ENCODE measurements around the gene RNF167.

Gene RNF167

GRCh38 chr17:4932756-4933155, 7.3 kb upstream of the RNF167 start:
- CTCF ChIA-PET, result interaction anchor here (1.0 to 1.3 kb wide), 2 partner anchors 24 to 55 kb away, joined by 3 to 6 read pairs; no protein-coding TSS in a partner anchor
- POLR2A ChIA-PET, result interaction anchor here (1.2 kb wide), 2 partner anchors 8 to 11 kb away, joined by 3 to 4 read pairs; no protein-coding TSS in a partner anchor
- no peak overlapping the region for H3K4me3 ChIP-seq (ENCODE audit: low read depth, low read length)

GRCh38 chr17:4933646-4934045, 6.4 kb upstream of the RNF167 start:
- no peak for TF ChIP-seq CTCF (IDR thresholded peaks at IDR 0.05; ENCODE audit: insufficient read depth, low read length, missing control alignments)
- CTCF ChIA-PET, result interaction anchor here (0.9 to 1.4 kb wide), 3 partner anchors 11 to 30 kb away, joined by 4 to 6 read pairs (median 5); partner anchors contain the start of gene CHRNE
- H3K4me3 ChIP-seq (ENCODE audit: low read depth, low read length), result no peak overlapping the region
- DNase-seq (ENCODE audit: low read depth, low spot score), result no peak
- POLR2A ChIA-PET, result no interaction called here

More at GRCh38 chr17:4932756-4933155, 7.3 kb upstream of the RNF167 start:
- TF ChIP-seq CTCF (IDR thresholded peaks at IDR 0.05; ENCODE audit: insufficient read depth, low read length, missing control alignments), result no peak
- no peak for DNase-seq (ENCODE audit: low read depth, low spot score)

- no peak overlapping the region for H3K4me3 ChIP-seq (ENCODE audit: low read depth, low read length)
- CTCF ChIA-PET, result interaction anchor here (0.6 to 1.4 kb wide), 5 partner anchors 9 to 31 kb away, joined by 3 to 7 read pairs (median 5); partner anchors contain the start of gene CHRNE
- POLR2A ChIA-PET, result no interaction called here
- peak; percentile 36 for TF ChIP-seq CTCF (IDR thresholded peaks at IDR 0.05; ENCODE audit: insufficient read depth, low read length, missing control alignments)
- DNase-seq (ENCODE audit: low read depth, low spot score), result no peak
These were observed 5.7 kb upstream of the RNF167 start for GRCh38 chr17:4934173-4934979.

- ChIA-PET CTCF (interaction anchor here (2.7 kb wide), 1 partner anchor 26 kb away, joined by 11 read pairs; no protein-coding TSS in a partner anchor), POLR2A (no interaction called here)
- no peak for DNase-seq (ENCODE audit: low read depth, low spot score)
- no peak for TF ChIP-seq CTCF (IDR thresholded peaks at IDR 0.05; ENCODE audit: insufficient read depth, low read length, missing control alignments)
- no peak overlapping the region for H3K4me3 ChIP-seq (ENCODE audit: low read depth, low read length)
These were observed 4.4 kb upstream of the RNF167 start for GRCh38 chr17:4935650-4936049.

- TF ChIP-seq CTCF (IDR thresholded peaks at IDR 0.05; ENCODE audit: insufficient read depth, low read length, missing control alignments), result no peak
- ChIA-PET CTCF (interaction anchor here (1.0 to 2.7 kb wide), 2 partner anchors 17 to 27 kb away, joined by 3 to 11 read pairs; no protein-coding TSS in a partner anchor), POLR2A (no interaction called here)
- no peak for DNase-seq (ENCODE audit: low read depth, low spot score)
- no peak overlapping the region for H3K4me3 ChIP-seq (ENCODE audit: low read depth, low read length)
These were observed 3.6 kb upstream of the RNF167 start for GRCh38 chr17:4936436-4936835.

GRCh38 chr17:4937553-4937952, 2.5 kb upstream of the RNF167 start:
- POLR2A ChIA-PET, result no interaction called here
- H3K4me3 ChIP-seq (ENCODE audit: low read depth, low read length), result no peak overlapping the region
- CTCF ChIA-PET, result interaction anchor here (1.0 to 2.7 kb wide), 2 partner anchors 18 to 28 kb away, joined by 3 to 11 read pairs; no protein-coding TSS in a partner anchor
- no peak for TF ChIP-seq CTCF (IDR thresholded peaks at IDR 0.05; ENCODE audit: insufficient read depth, low read length, missing control alignments)
- no peak for DNase-seq (ENCODE audit: low read depth, low spot score)

Measured in AG04449 (cell line).